SK-N-SH treated with all-trans-retinoic acid at 6 μM for 48 hours (cell line): Measurements from ENCODE around the gene MIDN.
A peak's percentile ranks its signal among the peaks of the same experiment; 100 is the strongest.

ENCODE experiments used
- ATAC-seq: fragments of 200-7000 bp; cut with Tn5 transposase; 3 replicates; pipeline ENCODE4 v1.9.1; 2020; ENCODE audit warnings: mild to moderate bottlenecking, moderate library complexity
- ARNTL ChIP-seq: fragments of 450-650 bp; formaldehyde crosslinking; IDR thresholded peaks from 2 replicates; pipeline ENCODE4 v1.5.0; 2020; ENCODE audit warnings: low read depth, mild to moderate bottlenecking, moderate library complexity, borderline replicate concordance
- BACH2 ChIP-seq: fragments of 250-450 bp; sonication (Bioruptor Pico); IDR thresholded peaks from 2 replicates; pipeline ENCODE4 v1.9.0; 2021; ENCODE audit warnings: mild to moderate bottlenecking, borderline replicate concordance
- CREB5 ChIP-seq: fragments of 250-450 bp; sonication (Bioruptor Pico); IDR thresholded peaks from 2 replicates; pipeline ENCODE4 v1.5.1; 2020; ENCODE audit warnings: low read depth, mild to moderate bottlenecking, moderate library complexity
- CSDC2 ChIP-seq: fragments of 250-450 bp; sonication (Bioruptor Pico); IDR thresholded peaks from 2 replicates; pipeline ENCODE4 v1.5.0; 2020; ENCODE audit warnings: mild to moderate bottlenecking, moderate library complexity
- CSRNP3 ChIP-seq: fragments of 250-450 bp; sonication (Bioruptor Pico); IDR thresholded peaks from 2 replicates; pipeline ENCODE4 v1.5.1; 2021; ENCODE audit warnings: mild to moderate bottlenecking, moderate library complexity
- ESRRG ChIP-seq: fragments of 250-450 bp; sonication (Bioruptor Pico); IDR thresholded peaks from 2 replicates; pipeline ENCODE4 v1.6.1; 2021; ENCODE audit warnings: mild to moderate bottlenecking
- ISL1 ChIP-seq: fragments of 250-450 bp; sonication (Bioruptor Pico); IDR thresholded peaks from 2 replicates; pipeline ENCODE4 v2.1.2; 2022; ENCODE audit warnings: mild to moderate bottlenecking, moderate library complexity
- PATZ1 ChIP-seq: fragments of 250-450 bp; sonication (Bioruptor Pico); IDR thresholded peaks from 2 replicates; pipeline ENCODE4 v1.8.0; 2020; ENCODE audit warnings: mild to moderate bottlenecking, moderate library complexity, borderline replicate concordance
- POU6F1 ChIP-seq: fragments of 250-450 bp; sonication (Bioruptor Pico); IDR thresholded peaks from 2 replicates; pipeline ENCODE4 v1.8.0; 2021; ENCODE audit warnings: low read depth, mild to moderate bottlenecking, moderate library complexity, borderline replicate concordance
- SNAI2 ChIP-seq: fragments of 250-450 bp; sonication (Bioruptor Pico); IDR thresholded peaks from 2 replicates; pipeline ENCODE4 v1.5.0; 2020; ENCODE audit warnings: mild to moderate bottlenecking, moderate library complexity
- TCF4 ChIP-seq: fragments of 250-450 bp; sonication (Bioruptor Pico); IDR thresholded peaks from 2 replicates; pipeline ENCODE4 v1.8.0; 2021; ENCODE audit warnings: mild to moderate bottlenecking, moderate library complexity, borderline replicate concordance
- TOX ChIP-seq: fragments of 250-450 bp; sonication (Bioruptor Pico); IDR thresholded peaks from 2 replicates; pipeline ENCODE4 v1.8.0; 2021; ENCODE audit warnings: mild to moderate bottlenecking, moderate library complexity, borderline replicate concordance
- TSHZ2 ChIP-seq: fragments of 250-450 bp; sonication (Bioruptor Pico); IDR thresholded peaks from 2 replicates; pipeline ENCODE4 v1.5.0; 2020; ENCODE audit warnings: mild to moderate bottlenecking, moderate library complexity
- ZNF565 ChIP-seq: fragments of 450-650 bp; formaldehyde crosslinking; conservative IDR thresholded peaks from 2 replicates; pipeline ENCODE4 v1.5.0; 2020; ENCODE audit warnings: low read depth, mild to moderate bottlenecking, moderate library complexity
- ZNF70 ChIP-seq: fragments of 450-650 bp; formaldehyde crosslinking; IDR thresholded peaks from 2 replicates; pipeline ENCODE4 v1.5.0; 2020; ENCODE audit warnings: mild to moderate bottlenecking, moderate library complexity
- ZNF8 ChIP-seq: fragments of 450-650 bp; formaldehyde crosslinking; IDR thresholded peaks from 2 replicates; pipeline ENCODE4 v1.5.0; 2020; ENCODE audit warnings: mild to moderate bottlenecking, moderate library complexity

Gene MIDN

GRCh38 chr19:1249990-1250436 is 1.6 kb downstream of the MIDN start:
- ATAC-seq: no peak
- TF ChIP-seq BACH2 (CRISPR knock-in tag): no peak
- TF ChIP-seq TCF4 (CRISPR knock-in tag): no peak
- TF ChIP-seq TSHZ2 (CRISPR knock-in tag): no peak
- TF ChIP-seq ZNF565: no peak
- TF ChIP-seq PATZ1 (CRISPR knock-in tag): 0 out of 2 replicates have a peak, but pooled peaks have one; percentile 47

GRCh38 chr19:1250437-1251260 is 2.3 kb downstream of the MIDN start:
- no peak for TF ChIP-seq ZNF70 (CRISPR knock-in tag)
- no peak for TF ChIP-seq CSDC2 (CRISPR knock-in tag)
- no peak for TF ChIP-seq CSRNP3
- no peak for TF ChIP-seq PATZ1 (CRISPR knock-in tag)
- no peak for TF ChIP-seq ZNF565
- TF ChIP-seq TSHZ2 (CRISPR knock-in tag): no peak
- no peak for TF ChIP-seq ZNF8 (CRISPR knock-in tag)
- no peak for TF ChIP-seq CREB5
- TF ChIP-seq TOX (CRISPR knock-in tag): no peak
- TF ChIP-seq ARNTL (CRISPR knock-in tag): no peak
- TF ChIP-seq POU6F1: no peak
- TF ChIP-seq SNAI2 (CRISPR knock-in tag): no peak
- no peak for TF ChIP-seq ESRRG (CRISPR knock-in tag)
- no peak for TF ChIP-seq ISL1 (CRISPR knock-in tag)
- no peak for ATAC-seq
